GM19438 (cell line): ENCODE measurements around the gene UFSP2.

Source experiments
- ATAC-seq: cut with Tn5 transposase; IDR thresholded peaks from one replicate; pipeline ENCODE4 v1.9.1; 2021; ENCODE audit warnings: low read depth; ENCODE audit not compliant: unreplicated experiment

Gene UFSP2

GRCh38 chr4:185429660-185430059 is 3.9 kb upstream of the UFSP2 start:
- ATAC-seq = no peak

GRCh38 chr4:185426960-185427688 is 1.4 kb upstream of the UFSP2 start:
- ATAC-seq = no peak

GRCh38 chr4:185424905-185425646 is 688 bp downstream of the UFSP2 start:
- peak; percentile 0 for ATAC-seq

- ATAC-seq = no peak
These were observed 4.2 kb downstream of the UFSP2 start for GRCh38 chr4:185421366-185422124.

- ATAC-seq = no peak
These were observed 8.8 kb downstream of the UFSP2 start for GRCh38 chr4:185416955-185417354.

GRCh38 chr4:185412412-185412811 is 13.4 kb downstream of the UFSP2 start:
- ATAC-seq = no peak

GRCh38 chr4:185411849-185412248 is 13.9 kb downstream of the UFSP2 start:
- no peak for ATAC-seq

- ATAC-seq = no peak
These were observed 17.3 kb downstream of the UFSP2 start for GRCh38 chr4:185408432-185408831.

- ATAC-seq = peak; percentile 48
These were observed 20.3 kb downstream of the UFSP2 start for GRCh38 chr4:185405296-185405999.

- no peak for ATAC-seq
These were observed 21.7 kb downstream of the UFSP2 start for GRCh38 chr4:185404031-185404430.

- ATAC-seq = no peak
These were observed 26.3 kb downstream of the UFSP2 start for GRCh38 chr4:185399466-185399865.

- no peak for ATAC-seq
These were observed 27.1 kb downstream of the UFSP2 start for GRCh38 chr4:185398618-185399017.

GRCh38 chr4:185396724-185397385 is 28.9 kb downstream of the UFSP2 start, which contains the start of gene ANKRD37:
Gene ANKRD37, plus strand, starts transcription at chr4:185396841. Its CDS starts 83 bp downstream, at chr4:185396924.
- no peak for ATAC-seq

GRCh38 chr4:185395956-185396723 is 29.6 kb downstream of the UFSP2 start:
- ATAC-seq = peak; percentile 70

- ATAC-seq = no peak
These were observed 30.4 kb downstream of the UFSP2 start, which contains the start of gene LRP2BP for GRCh38 chr4:185395238-185395955. Gene LRP2BP, minus strand, starts transcription at chr4:185395924. Its CDS starts 17,738 bp downstream, at chr4:185378186.

GRCh38 chr4:185394568-185395237 is 31.1 kb downstream of the UFSP2 start:
- ATAC-seq = no peak

- no peak for ATAC-seq
These were observed 33.6 kb downstream of the UFSP2 start for GRCh38 chr4:185392156-185392555.

GRCh38 chr4:185390941-185391340 is 34.8 kb downstream of the UFSP2 start:
- no peak for ATAC-seq
